GM23338 (cell line): ENCODE measurements around the gene UBALD2. TPM values are rescaled to one million over a fixed set of nuclear protein-coding genes. Genes with fewer than 3 reads are reported as not detected.

Experiments
- ATAC-seq: fragments of 200-7000 bp; cut with Tn5 transposase; 3 replicates; pipeline ENCODE4 v1.9.1; 2020
- DNase-seq: peaks from one replicate; pipeline ENCODE4 v3.0.0-alpha.2; 2015; ENCODE audit warnings: low spot score
- H2AFZ ChIP-seq: fragments of 200-600 bp; sonication (generic); 2 replicates; pipeline ENCODE4 v1.8.0; 2016; ENCODE audit warnings: antibody characterized with exemption, mild to moderate bottlenecking, moderate library complexity
- H3F3A ChIP-seq: fragments of 200-600 bp; sonication (generic); replicated peaks from 2 replicates; pipeline ENCODE4 v1.8.0; 2017; ENCODE audit warnings: antibody characterized with exemption, mixed run types, low read depth
- H3K27ac ChIP-seq: fragments of 200-600 bp; sonication (generic); 2 replicates; pipeline ENCODE4 v1.6.1; 2016; ENCODE audit warnings: low read depth
- H3K27me3 ChIP-seq: fragments of 200-600 bp; sonication (generic); 2 replicates; pipeline ENCODE4 v1.8.0; 2016; ENCODE audit warnings: mild to moderate bottlenecking, mixed run types, moderate library complexity; ENCODE audit not compliant: insufficient read depth
- H3K36me3 ChIP-seq: fragments of 200-600 bp; sonication (generic); 2 replicates; pipeline ENCODE4 v1.8.0; 2016; ENCODE audit warnings: mild to moderate bottlenecking; ENCODE audit not compliant: insufficient read depth
- H3K4me1 ChIP-seq: fragments of 200-600 bp; sonication (generic); 2 replicates; pipeline ENCODE4 v1.8.0; 2016; ENCODE audit warnings: mild to moderate bottlenecking, moderate library complexity; ENCODE audit not compliant: insufficient read depth
- H3K4me2 ChIP-seq: fragments of 200-600 bp; sonication (generic); 2 replicates; pipeline ENCODE4 v1.7.1; 2017; ENCODE audit warnings: mixed run types
- H3K4me3 ChIP-seq: fragments of 200-600 bp; sonication (generic); 2 replicates; pipeline ENCODE4 v1.6.1; 2016; ENCODE audit warnings: mixed run types
- H3K79me2 ChIP-seq: fragments of 200-600 bp; sonication (generic); replicated peaks from 2 replicates; pipeline ENCODE4 v1.8.0; 2017; ENCODE audit warnings: mild to moderate bottlenecking; ENCODE audit not compliant: insufficient read depth
- H3K9me2 ChIP-seq: fragments of 200-600 bp; sonication (generic); 2 replicates; pipeline ENCODE4 v1.8.0; 2017; ENCODE audit not compliant: insufficient read depth
- H4K20me1 ChIP-seq: fragments of 200-600 bp; sonication (generic); replicated peaks from 2 replicates; pipeline ENCODE4 v1.8.0; 2017; ENCODE audit warnings: mild to moderate bottlenecking; ENCODE audit not compliant: insufficient read depth
- H3K27ac Mint-ChIP-seq: 2 replicates; pipeline ENCODE4 v1.8.0; 2020; ENCODE audit warnings: inconsistent platforms, mild to moderate bottlenecking, moderate library complexity, mixed read lengths
- H3K27me3 Mint-ChIP-seq: 3 replicates; pipeline ENCODE4 v1.8.0; 2022; ENCODE audit warnings: low read depth, mild to moderate bottlenecking, moderate library complexity, mixed read lengths, inconsistent platforms; ENCODE audit not compliant: insufficient read depth, poor library complexity
- H3K36me3 Mint-ChIP-seq: 3 replicates; pipeline ENCODE4 v1.8.0; 2021; ENCODE audit warnings: low read depth, mild to moderate bottlenecking, inconsistent platforms, moderate library complexity, mixed read lengths
- H3K4me1 Mint-ChIP-seq: 3 replicates; pipeline ENCODE4 v1.8.0; 2020; ENCODE audit warnings: mild to moderate bottlenecking, inconsistent platforms, mixed read lengths
- H3K4me3 Mint-ChIP-seq: 3 replicates; pipeline ENCODE4 v1.8.0; 2021; ENCODE audit warnings: moderate library complexity, mild to moderate bottlenecking, inconsistent platforms, mixed read lengths
- H3K9me3 Mint-ChIP-seq: 3 replicates; pipeline ENCODE4 v1.8.0; 2020; ENCODE audit warnings: moderate library complexity, mild to moderate bottlenecking, inconsistent platforms, mixed read lengths
- ETS1 ChIP-seq: IDR thresholded peaks from 2 replicates; pipeline ENCODE4 v1.6.1; 2016; ENCODE audit warnings: antibody characterized with exemption
- JUNB ChIP-seq: IDR thresholded peaks from one replicate; pipeline ENCODE4 v1.6.1; 2016; ENCODE audit warnings: antibody characterized with exemption; ENCODE audit not compliant: unreplicated experiment
- NANOG ChIP-seq: IDR thresholded peaks from 2 replicates; pipeline ENCODE4 v1.6.1; 2016; ENCODE audit warnings: antibody characterized with exemption, borderline replicate concordance
- POLR2AphosphoS5 ChIP-seq: IDR thresholded peaks from 2 replicates; pipeline ENCODE4 v1.6.1; 2016; ENCODE audit warnings: antibody characterized with exemption, low read depth
- REST ChIP-seq: IDR thresholded peaks from one replicate; pipeline ENCODE4 v1.6.1; 2018; ENCODE audit warnings: antibody characterized with exemption; ENCODE audit not compliant: unreplicated experiment
- ZNF114 ChIP-seq: fragments of 250-450 bp; sonication (Bioruptor Pico); IDR thresholded peaks from 2 replicates; pipeline ENCODE4 v1.5.0; 2020; ENCODE audit warnings: mild to moderate bottlenecking, moderate library complexity
- ZNF331 ChIP-seq: fragments of 250-450 bp; sonication (Bioruptor Pico); IDR thresholded peaks from 2 replicates; pipeline ENCODE4 v1.5.0; 2020; ENCODE audit warnings: low read depth, mild to moderate bottlenecking, moderate library complexity
- ZNF462 ChIP-seq: fragments of 250-450 bp; sonication (Bioruptor Pico); IDR thresholded peaks from 2 replicates; pipeline ENCODE4 v1.5.0; 2020; ENCODE audit warnings: mild to moderate bottlenecking, moderate library complexity
- polyA plus RNA-seq: library from polyadenylated mRNA; unstranded; fragments of >200 nt; fragmentation: Nextera tagmentation; extraction: Ambion mirVana; gene quantifications from 2 replicates; pipeline ENCODE4 v1.2.1, GENCODE V29; 2016
- total RNA-seq: library from RNA; depleted of rRNA; stranded (reverse); fragments of >200 nt; shearing (Covaris generic); gene quantifications from 2 replicates; pipeline ENCODE4 v1.2.3, GENCODE V29; 2014

Gene UBALD2
- total and polyA plus RNA-seq, 2 experiments from 2014 or later = 2.2 to 3.1 TPM

GRCh38 chr17:76297436-76297835, 32.3 kb downstream of the UBALD2 start (continued):
- TF ChIP-seq ZNF462 = no peak

GRCh38 chr17:76304226-76305134, 39.3 kb downstream of the UBALD2 start:
- Histone ChIP-seq H4K20me1 (no peaks in the 10 kb centered on the region; the same call in 1 of the 2 replicates), H3K79me2 (no peaks in the 10 kb centered on the region), H3K4me2 (no peak overlapping the region), H3K27ac (no peak overlapping the region), H2AFZ (no peak overlapping the region), H3K4me1 (no peaks in the 10 kb centered on the region), H3K27me3 (no peaks in the 10 kb centered on the region), H3K9me2 (no peaks in the 10 kb centered on the region), H3K36me3 (no peaks in the 10 kb centered on the region), H3F3A (0 out of 2 replicates have a peak, but pooled peaks cover 6% of the 10 kb centered on the region), H3K4me3 (no peak overlapping the region)
- Mint-ChIP-seq H3K4me3 (no peak overlapping the region), H3K9me3 (no peaks in the 10 kb centered on the region), H3K27me3 (peaks cover 9% of the 10 kb centered on the region), H3K36me3 (peaks cover 3% of the 10 kb centered on the region; the same call in 1 of the 3 replicates), H3K27ac (no peak overlapping the region), H3K4me1 (no peaks in the 10 kb centered on the region)
- ATAC-seq (no peak), DNase-seq (no peak)
- TF ChIP-seq ZNF331 (CRISPR knock-in tag) (no peak), ZNF114 (CRISPR knock-in tag) (no peak), JUNB (no peak), ETS1 (no peak), POLR2AphosphoS5 (no peak), REST (no peak), NANOG (no peak)
